Caco-2 (cell line): ENCODE measurements around the gene PLCXD3. TPM values are rescaled to one million over a fixed set of nuclear protein-coding genes. Genes with fewer than 3 reads are reported as not detected.

Source experiments
- BruUV-seq: library from RNA; stranded (reverse); fragments of 400-500 nt; replicated peaks from 2 replicates; lab custom pipeline; 2021; lab: Mats Ljungman, UMichigan
- CTCF ChIA-PET: fragments of 300-600 bp; sonication (Branson Sonifier 250); formaldehyde crosslinking; loops from one replicate; lab custom pipeline; 2022; ENCODE audit warnings: antibody characterized with exemption; lab: Charles Lee
- POLR2A ChIA-PET: fragments of 300-600 bp; sonication (Branson Sonifier 250); formaldehyde crosslinking; loops from one replicate; lab custom pipeline; 2022; ENCODE audit warnings: antibody characterized with exemption; lab: Charles Lee
- DNase-seq, 2 experiments: peaks; one replicate each; pipeline versions ENCODE4 v3.0.0 to v3.0.0-alpha.2; 2020 to 2022
- H3K27me3 ChIP-seq: replicated peaks from 2 replicates; pipeline ENCODE4 v1.6.0; 2011; ENCODE audit warnings: low read length; ENCODE audit not compliant: control insufficient read depth, insufficient read depth
- H3K36me3 ChIP-seq: 2 replicates; pipeline ENCODE4 v1.5.1; 2011; ENCODE audit warnings: low read length; ENCODE audit not compliant: control insufficient read depth, insufficient read depth
- H3K4me1 ChIP-seq: fragments of 250-450 bp; sonication (Bioruptor Pico); 2 replicates; pipeline ENCODE4 v1.5.1; 2020; ENCODE audit warnings: mild to moderate bottlenecking
- H3K4me3 ChIP-seq: 2 replicates; pipeline ENCODE4 v1.5.1; 2011; ENCODE audit warnings: low read depth, mild to moderate bottlenecking, control low read depth, low read length
- H3K9me3 ChIP-seq: fragments of 250-450 bp; sonication (Bioruptor Pico); 2 replicates; pipeline ENCODE4 v1.5.1; 2020; ENCODE audit warnings: mild to moderate bottlenecking, moderate library complexity
- H3K27ac Mint-ChIP-seq: one replicate; pipeline ENCODE4 v1.8.0; 2022; ENCODE audit warnings: mixed read lengths; ENCODE audit not compliant: unreplicated experiment
- H3K27me3 Mint-ChIP-seq: one replicate; pipeline ENCODE4 v1.8.0; 2022; ENCODE audit warnings: mixed read lengths; ENCODE audit not compliant: insufficient read depth, unreplicated experiment
- H3K36me3 Mint-ChIP-seq: one replicate; pipeline ENCODE4 v1.8.0; 2022; ENCODE audit warnings: mild to moderate bottlenecking, mixed read lengths; ENCODE audit not compliant: insufficient read depth, unreplicated experiment
- H3K4me1 Mint-ChIP-seq: one replicate; pipeline ENCODE4 v1.8.0; 2022; ENCODE audit warnings: low read depth, mixed read lengths; ENCODE audit not compliant: unreplicated experiment
- H3K4me3 Mint-ChIP-seq: one replicate; pipeline ENCODE4 v1.8.0; 2022; ENCODE audit warnings: mild to moderate bottlenecking, moderate library complexity, mixed read lengths; ENCODE audit not compliant: unreplicated experiment
- H3K9me3 Mint-ChIP-seq: one replicate; pipeline ENCODE4 v1.8.0; 2022; ENCODE audit warnings: mixed read lengths; ENCODE audit not compliant: unreplicated experiment
- intact Hi-C: fragments of 100-400 bp; cut with micrococcal nuclease; formaldehyde crosslinking; loops from one replicate; pipeline ENCODE4 v1.10.0; 2022; ENCODE audit not compliant: unreplicated experiment
- total RNA-seq: library from RNA; stranded (reverse); gene quantifications from 2 replicates; pipeline ENCODE4 v1.2.3, GENCODE V29; 2022
- TF ChIP-seq, protein P1 (sequence below), 2 experiments: fragments of 200-600 bp in 1 of 2; IDR thresholded peaks; 1 replicate in 1 of 2; 2 replicates in 1 of 2; pipeline versions ENCODE4 v1.5.1 to v1.8.0; 2011 to 2022; ENCODE audit warnings: antibody characterized with exemption in 1 of 2, control low read depth in 1 of 2, inconsistent platforms in 1 of 2, low read depth in 1 of 2, low read length in 1 of 2, mild to moderate bottlenecking in 1 of 2, moderate library complexity in 1 of 2; ENCODE audit not compliant: insufficient read depth in 1 of 2, severe bottlenecking in 1 of 2, unreplicated experiment in 1 of 2

Gene PLCXD3
- total RNA-seq, 1 experiment from 2014 or later = 0.20 TPM

DNA sequence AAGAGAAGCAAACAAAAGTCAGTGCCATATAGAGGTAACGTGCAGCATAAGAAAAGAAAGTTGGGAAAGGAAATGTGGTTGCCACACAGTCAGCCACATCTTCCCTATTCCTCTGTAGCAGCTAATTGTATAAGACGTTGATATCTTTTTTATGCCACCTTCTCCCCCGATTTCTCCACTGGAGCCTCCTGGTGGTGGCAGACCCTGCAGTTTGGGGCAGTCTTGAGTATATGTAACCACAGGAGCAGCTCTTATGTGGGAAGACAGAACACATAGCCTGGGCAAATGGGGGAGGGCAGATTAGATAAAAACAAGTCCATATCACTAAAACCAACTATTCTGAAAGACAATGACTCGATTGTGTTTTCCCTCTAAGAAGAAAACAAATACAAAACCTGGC, 99.7 kb downstream of the PLCXD3 start:
- peaks cover 57% of the 10 kb centered on the region for H3K4me1 ChIP-seq
- intact Hi-C loops = no loop called here

DNA sequence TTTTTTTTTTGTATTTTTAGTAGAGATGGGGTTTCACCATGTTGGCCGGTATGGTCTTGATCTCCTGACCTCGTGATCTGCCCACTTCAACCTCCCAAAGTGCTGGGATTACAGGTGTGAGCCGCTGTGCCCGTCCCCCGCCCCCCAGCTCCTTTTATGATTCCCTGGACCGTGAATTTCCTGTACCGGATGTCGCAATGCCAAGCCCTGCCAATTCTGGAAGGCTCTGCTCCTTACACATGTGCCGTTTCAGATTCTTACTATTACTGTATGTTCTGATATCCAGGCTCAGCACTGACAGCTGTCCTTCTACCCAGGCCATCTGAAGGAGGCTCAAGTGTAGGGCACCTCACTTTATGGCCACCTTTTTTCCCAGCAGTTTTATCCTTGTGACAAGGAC, 100.1 kb downstream of the PLCXD3 start:
- Histone ChIP-seq H3K9me3 (peaks cover 7% of the 10 kb centered on the region; the same call in 1 of the 2 replicates), H3K27me3 (no peaks in the 10 kb centered on the region), H3K4me1 (peaks cover 57% of the 10 kb centered on the region), H3K4me3 (no peak overlapping the region), H3K36me3 (no peaks in the 10 kb centered on the region)
- no peak for DNase-seq
- no peaks in the 10 kb centered on the region for H3K36me3 Mint-ChIP-seq
- no peak overlapping the region for H3K27ac Mint-ChIP-seq
- BruUV-seq = no TSS peak
- ChIA-PET POLR2A (no interaction called here), CTCF (no interaction called here)
- H3K27me3 Mint-ChIP-seq = no peaks in the 10 kb centered on the region
- peaks cover 46% of the 10 kb centered on the region for H3K4me1 Mint-ChIP-seq
- TF ChIP-seq, protein P1, sequence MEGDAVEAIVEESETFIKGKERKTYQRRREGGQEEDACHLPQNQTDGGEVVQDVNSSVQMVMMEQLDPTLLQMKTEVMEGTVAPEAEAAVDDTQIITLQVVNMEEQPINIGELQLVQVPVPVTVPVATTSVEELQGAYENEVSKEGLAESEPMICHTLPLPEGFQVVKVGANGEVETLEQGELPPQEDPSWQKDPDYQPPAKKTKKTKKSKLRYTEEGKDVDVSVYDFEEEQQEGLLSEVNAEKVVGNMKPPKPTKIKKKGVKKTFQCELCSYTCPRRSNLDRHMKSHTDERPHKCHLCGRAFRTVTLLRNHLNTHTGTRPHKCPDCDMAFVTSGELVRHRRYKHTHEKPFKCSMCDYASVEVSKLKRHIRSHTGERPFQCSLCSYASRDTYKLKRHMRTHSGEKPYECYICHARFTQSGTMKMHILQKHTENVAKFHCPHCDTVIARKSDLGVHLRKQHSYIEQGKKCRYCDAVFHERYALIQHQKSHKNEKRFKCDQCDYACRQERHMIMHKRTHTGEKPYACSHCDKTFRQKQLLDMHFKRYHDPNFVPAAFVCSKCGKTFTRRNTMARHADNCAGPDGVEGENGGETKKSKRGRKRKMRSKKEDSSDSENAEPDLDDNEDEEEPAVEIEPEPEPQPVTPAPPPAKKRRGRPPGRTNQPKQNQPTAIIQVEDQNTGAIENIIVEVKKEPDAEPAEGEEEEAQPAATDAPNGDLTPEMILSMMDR (IDR thresholded peaks at IDR 0.05; ENCODE audit: insufficient read depth in 1 of 2, low read depth in 1 of 2, low read length in 1 of 2, severe bottlenecking in 1 of 2, unreplicated experiment in 1 of 2) = no peak
- intact Hi-C loops = no loop called here
- H3K4me3 Mint-ChIP-seq = no peak overlapping the region
- peaks cover 8% of the 10 kb centered on the region for H3K9me3 Mint-ChIP-seq

More for the DNA sequence above, 99.7 kb downstream of the PLCXD3 start:
- no peaks in the 10 kb centered on the region for H3K27me3 Mint-ChIP-seq
- Histone ChIP-seq H3K4me3 (no peak overlapping the region), H3K36me3 (no peaks in the 10 kb centered on the region), H3K9me3 (peaks cover 3% of the 10 kb centered on the region; the same call in 1 of the 2 replicates), H3K27me3 (no peaks in the 10 kb centered on the region)
- ChIA-PET CTCF (no interaction called here), POLR2A (interaction anchor here (0.6 kb wide), 1 partner anchor 93 kb away, joined by 4 read pairs; no protein-coding TSS in a partner anchor)
- no peak overlapping the region for H3K4me3 Mint-ChIP-seq
- peaks cover 3% of the 10 kb centered on the region for H3K9me3 Mint-ChIP-seq
- no peak for DNase-seq
- BruUV-seq = no TSS peak
- H3K36me3 Mint-ChIP-seq = no peaks in the 10 kb centered on the region
- H3K4me1 Mint-ChIP-seq = peaks cover 41% of the 10 kb centered on the region
- H3K27ac Mint-ChIP-seq = no peak overlapping the region
- TF ChIP-seq, protein P1 (IDR thresholded peaks at IDR 0.05; ENCODE audit: insufficient read depth in 1 of 2, low read depth in 1 of 2, low read length in 1 of 2, severe bottlenecking in 1 of 2, unreplicated experiment in 1 of 2) = no peak

DNA sequence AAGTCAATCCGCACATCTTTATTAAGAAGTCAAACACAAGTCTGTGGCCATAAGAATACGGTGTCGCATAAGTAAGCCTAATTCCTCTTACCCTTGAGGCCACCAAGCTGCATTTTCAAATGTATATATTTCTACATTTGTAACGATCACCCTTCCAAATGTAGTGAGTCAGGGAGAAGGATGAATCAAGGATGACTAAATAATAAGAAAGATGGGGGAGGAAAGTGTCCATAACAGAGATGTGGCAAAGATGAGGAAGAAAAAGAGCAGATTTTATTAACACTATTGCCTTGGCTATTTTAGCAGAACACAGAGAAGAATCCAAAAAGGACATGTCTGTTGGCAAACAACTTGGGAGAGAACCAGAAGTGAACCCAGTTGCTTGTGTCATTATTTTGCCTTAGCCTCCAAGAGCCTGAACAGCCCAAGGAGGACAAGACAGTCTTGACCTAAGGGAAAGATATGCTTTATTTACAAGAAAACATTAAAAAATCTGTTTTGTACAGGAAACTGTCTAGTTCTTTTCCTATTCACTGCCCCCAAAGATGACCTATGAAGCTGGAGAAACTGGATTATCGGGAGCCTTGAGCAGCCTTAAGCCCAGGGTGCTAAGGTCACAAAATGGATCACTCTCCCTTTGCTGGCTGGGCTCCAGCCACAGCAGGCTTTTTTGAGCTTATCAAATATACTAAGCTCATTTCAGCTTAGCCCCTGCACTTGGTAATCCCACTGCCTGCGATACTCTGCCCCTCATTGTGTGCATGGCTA, 101.5 kb downstream of the PLCXD3 start:
- ChIA-PET CTCF (no interaction called here), POLR2A (no interaction called here)
- BruUV-seq = no TSS peak
- Histone ChIP-seq H3K27me3 (no peaks in the 10 kb centered on the region), H3K4me3 (no peak overlapping the region), H3K36me3 (no peaks in the 10 kb centered on the region), H3K9me3 (peaks cover 8% of the 10 kb centered on the region; the same call in 1 of the 2 replicates), H3K4me1 (peaks cover 56% of the 10 kb centered on the region)
- Mint-ChIP-seq H3K4me3 (no peak overlapping the region), H3K9me3 (peaks cover 9% of the 10 kb centered on the region), H3K27ac (peak overlapping the region; percentile 33), H3K36me3 (no peaks in the 10 kb centered on the region), H3K4me1 (peaks cover 42% of the 10 kb centered on the region), H3K27me3 (no peaks in the 10 kb centered on the region)
- intact Hi-C loops = loop anchor here (5.0 kb wide), 1 partner anchor 62 kb away; no protein-coding TSS in a partner anchor
- TF ChIP-seq, protein P1 (IDR thresholded peaks at IDR 0.05; ENCODE audit: insufficient read depth in 1 of 2, low read depth in 1 of 2, low read length in 1 of 2, severe bottlenecking in 1 of 2, unreplicated experiment in 1 of 2) = no peak
- DNase-seq = peak in 1 of 2 experiments; percentile 4
